HG03139 (cell line): ENCODE data around the gene PGAM2.
A peak's percentile ranks its signal among the peaks of the same experiment; 100 is the strongest.

Source experiments
- ATAC-seq: cut with Tn5 transposase; IDR thresholded peaks from one replicate; pipeline ENCODE4 v1.9.1; 2021; ENCODE audit not compliant: unreplicated experiment

PGAM2 gene

GRCh38 chr7:44103923-44104859 is 38.8 kb upstream of the PGAM2 start, which contains the start of gene AEBP1:
TSS of gene AEBP1 (plus strand) at chr7:44104345. CDS start at chr7:44104666, 321 bp downstream.
- no peak for ATAC-seq

- no peak for ATAC-seq
Observed at GRCh38 chr7:44103566-44103922, 38.2 kb upstream of the PGAM2 start.

- no peak for ATAC-seq
Observed at GRCh38 chr7:44102846-44103565, 37.6 kb upstream of the PGAM2 start.

- ATAC-seq: no peak
Observed at GRCh38 chr7:44101966-44102845, 36.8 kb upstream of the PGAM2 start.

GRCh38 chr7:44101303-44101965 is 36.1 kb upstream of the PGAM2 start:
- no peak for ATAC-seq

- no peak for ATAC-seq
Observed at GRCh38 chr7:44100458-44101302, 35.3 kb upstream of the PGAM2 start.

- ATAC-seq: no peak
Observed at GRCh38 chr7:44099669-44100068, 34.3 kb upstream of the PGAM2 start.

- ATAC-seq: no peak
Observed at GRCh38 chr7:44098092-44099068, 33.0 kb upstream of the PGAM2 start.

GRCh38 chr7:44097064-44097932 is 31.9 kb upstream of the PGAM2 start:
- ATAC-seq: peak; percentile 49

- ATAC-seq: no peak
Observed at GRCh38 chr7:44096326-44096881, 31.0 kb upstream of the PGAM2 start.

- ATAC-seq: no peak
Observed at GRCh38 chr7:44095781-44096180, 30.4 kb upstream of the PGAM2 start.

- ATAC-seq: no peak
Observed at GRCh38 chr7:44094883-44095592, 29.7 kb upstream of the PGAM2 start.

GRCh38 chr7:44094365-44094764 is 29.0 kb upstream of the PGAM2 start:
- ATAC-seq: no peak

- ATAC-seq: no peak
Observed at GRCh38 chr7:44093102-44093641, 27.8 kb upstream of the PGAM2 start.

- ATAC-seq: no peak
Observed at GRCh38 chr7:44087911-44088838, 22.8 kb upstream of the PGAM2 start.
